Left lung (tissue), 10 donors: Measurements from ENCODE around the gene OR5H15. TPM values are rescaled to one million over a fixed set of nuclear protein-coding genes. Genes with fewer than 3 reads are reported as not detected.
"Not testable (repeated sequence)": the region's sequence is repeated elsewhere in the genome, so short reads cannot be mapped to it uniquely, and the experiment has no call there.

Experiments
- ATAC-seq: fragments of 200-7000 bp; cut with Tn5 transposase; one replicate; pipeline ENCODE4 v1.9.1; 2020; ENCODE audit warnings: moderate library complexity
- DNase-seq, 4 donors: peaks; one replicate each; pipeline ENCODE4 v3.0.0-alpha.2; 2013 to 2020
- H3K27ac ChIP-seq, 2 donors: fragments of 200-600 bp; sonication (generic) in 1 of 2; one replicate each; pipeline versions ENCODE4 v1.5.0 to v1.8.0; 2020 to 2021
- H3K27me3 ChIP-seq, 2 donors: fragments of 200-600 bp; sonication (generic) in 1 of 2; one replicate each; pipeline versions ENCODE4 v1.5.0 to v1.8.0; 2020 to 2021
- H3K36me3 ChIP-seq, 2 donors: fragments of 200-600 bp; sonication (generic) in 1 of 2; one replicate each; pipeline versions ENCODE4 v1.5.0 to v1.8.0; 2020 to 2021
- H3K4me1 ChIP-seq, 2 donors: fragments of 200-600 bp; one replicate each; pipeline ENCODE4 v1.8.0; 2021
- H3K4me3 ChIP-seq, 2 donors: fragments of 200-600 bp; sonication (generic) in 1 of 2; one replicate each; pipeline versions ENCODE4 v1.5.0 to v1.8.0; 2020 to 2021; ENCODE audit warnings: mild to moderate bottlenecking in 1 of 2
- H3K9me3 ChIP-seq, 2 donors: fragments of 200-600 bp; sonication (generic) in 1 of 2; one replicate each; pipeline versions ENCODE4 v1.5.0 to v1.8.0; 2020 to 2021
- intact Hi-C, 2 donors: fragments of 100-400 bp; cut with DNase I; formaldehyde crosslinking; loops; one replicate each; pipeline versions ENCODE4 v1.11.2 to v1.14.2; 2022
- polyA plus RNA-seq, 6 donors: library from polyadenylated mRNA; unstranded; fragments of 120-200 nt; gene quantifications; one replicate each; pipeline ENCODE4 v1.2.1, GENCODE V29; 2013; ENCODE audit not compliant: insufficient read length in 6 of 6
- total RNA-seq, 2 donors: library from RNA; stranded (reverse); fragmentation: NEBNext Ultra II Directional; extraction: Animal tissue kit (Norgen Biotek cat#: 25700); gene quantifications; one replicate each; pipeline ENCODE4 v1.2.1, GENCODE V29; 2021
- TF ChIP-seq, protein P1 (sequence below), 2 donors: fragments of 200-600 bp; sonication (generic) in 1 of 2; IDR thresholded peaks; one replicate each; pipeline versions ENCODE4 v1.5.0 to v1.8.0; 2021; ENCODE audit warnings: antibody characterized with exemption in 2 of 2
- donor health status: DM: no; HTN: yes; CAD: no.
- donor health status: DM: no; HTN: no; CAD: no.

OR5H15 gene
- total and polyA plus RNA-seq, 8 donors: not detected

DNA sequence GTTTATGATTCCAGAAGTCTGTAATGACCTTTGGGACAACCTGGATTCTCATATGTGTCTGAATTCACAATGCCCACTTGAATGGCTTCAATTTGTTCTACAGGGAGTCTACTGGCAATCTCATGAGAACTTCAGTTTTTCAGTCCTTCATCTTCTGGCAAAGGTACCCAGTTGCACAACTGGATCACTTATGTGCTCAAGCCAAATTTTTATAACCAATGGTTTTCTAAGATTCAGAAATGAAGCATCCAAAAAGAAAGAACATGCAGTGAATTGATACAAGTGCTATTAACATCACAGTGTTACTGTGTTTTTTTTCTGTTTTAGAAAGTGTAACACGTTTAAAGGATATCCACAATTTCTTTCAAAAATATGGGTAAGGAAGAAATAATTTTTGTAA, 19.3 kb upstream of the OR5H15 start, which contains the start of gene OR5H14:
Gene OR5H14 (plus strand): TSS at position 301 of the 400 bp plus-strand sequence. CDS start 1,907 bp downstream, outside the sequence.
- ATAC-seq (no peak), DNase-seq (no peak)
- no peaks in the 10 kb centered on the region for H3K36me3 ChIP-seq
- H3K4me3 ChIP-seq: no peak within 1 kb of the TSS
- intact Hi-C loops: no loop called here
- H3K9me3 ChIP-seq: no peaks in the 10 kb centered on the region
- TF ChIP-seq, protein P1, sequence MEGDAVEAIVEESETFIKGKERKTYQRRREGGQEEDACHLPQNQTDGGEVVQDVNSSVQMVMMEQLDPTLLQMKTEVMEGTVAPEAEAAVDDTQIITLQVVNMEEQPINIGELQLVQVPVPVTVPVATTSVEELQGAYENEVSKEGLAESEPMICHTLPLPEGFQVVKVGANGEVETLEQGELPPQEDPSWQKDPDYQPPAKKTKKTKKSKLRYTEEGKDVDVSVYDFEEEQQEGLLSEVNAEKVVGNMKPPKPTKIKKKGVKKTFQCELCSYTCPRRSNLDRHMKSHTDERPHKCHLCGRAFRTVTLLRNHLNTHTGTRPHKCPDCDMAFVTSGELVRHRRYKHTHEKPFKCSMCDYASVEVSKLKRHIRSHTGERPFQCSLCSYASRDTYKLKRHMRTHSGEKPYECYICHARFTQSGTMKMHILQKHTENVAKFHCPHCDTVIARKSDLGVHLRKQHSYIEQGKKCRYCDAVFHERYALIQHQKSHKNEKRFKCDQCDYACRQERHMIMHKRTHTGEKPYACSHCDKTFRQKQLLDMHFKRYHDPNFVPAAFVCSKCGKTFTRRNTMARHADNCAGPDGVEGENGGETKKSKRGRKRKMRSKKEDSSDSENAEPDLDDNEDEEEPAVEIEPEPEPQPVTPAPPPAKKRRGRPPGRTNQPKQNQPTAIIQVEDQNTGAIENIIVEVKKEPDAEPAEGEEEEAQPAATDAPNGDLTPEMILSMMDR (IDR thresholded peaks at IDR 0.05): no peak
- no peaks in the 10 kb centered on the region for H3K4me1 ChIP-seq
- no peaks in the 10 kb centered on the region for H3K27me3 ChIP-seq
- H3K27ac ChIP-seq: no peak within 1 kb of the TSS

DNA sequence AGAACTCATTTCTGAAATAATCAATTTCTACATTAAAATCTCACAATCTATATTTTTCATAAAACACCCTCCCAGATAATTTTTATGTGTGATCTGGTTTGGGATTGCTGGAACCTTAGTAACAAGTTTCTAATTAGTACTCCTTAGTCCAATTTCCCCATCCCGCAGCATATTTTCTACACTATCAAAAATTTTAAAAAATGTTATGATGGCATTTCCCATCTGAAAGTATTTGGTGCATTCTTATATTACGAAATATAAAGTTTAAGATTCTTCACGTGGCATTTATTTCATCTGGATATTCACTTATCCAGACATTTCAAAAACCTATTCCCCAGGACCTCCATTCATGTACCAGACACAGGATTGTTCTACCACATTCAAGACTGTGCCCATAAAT, 17.7 kb upstream of the OR5H15 start:
- TF ChIP-seq, protein P1 (IDR thresholded peaks at IDR 0.05): no peak
- Histone ChIP-seq H3K36me3 (no peaks in the 10 kb centered on the region), H3K9me3 (no peaks in the 10 kb centered on the region), H3K27ac (no peak overlapping the region), H3K4me3 (no peak overlapping the region), H3K4me1 (no peaks in the 10 kb centered on the region), H3K27me3 (no peaks in the 10 kb centered on the region)
- ATAC-seq: no peak
- DNase-seq: no peak
- intact Hi-C loops: no loop called here

DNA sequence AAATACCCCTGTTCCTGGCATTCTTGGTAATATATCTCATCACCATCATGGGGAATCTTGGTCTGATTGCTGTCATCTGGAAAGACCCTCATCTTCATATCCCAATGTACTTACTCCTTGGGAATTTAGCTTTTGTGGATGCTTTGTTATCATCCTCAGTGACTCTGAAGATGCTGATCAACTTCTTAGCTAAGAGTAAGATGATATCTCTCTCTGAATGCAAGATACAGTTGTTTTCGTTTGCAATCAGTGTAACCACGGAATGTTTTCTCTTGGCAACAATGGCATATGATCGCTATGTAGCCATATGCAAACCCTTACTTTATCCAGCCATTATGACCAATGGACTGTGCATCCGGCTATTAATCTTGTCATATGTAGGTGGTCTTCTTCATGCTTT, 17.0 kb upstream of the OR5H15 start:
- intact Hi-C loops: not testable (repeated sequence)

DNA sequence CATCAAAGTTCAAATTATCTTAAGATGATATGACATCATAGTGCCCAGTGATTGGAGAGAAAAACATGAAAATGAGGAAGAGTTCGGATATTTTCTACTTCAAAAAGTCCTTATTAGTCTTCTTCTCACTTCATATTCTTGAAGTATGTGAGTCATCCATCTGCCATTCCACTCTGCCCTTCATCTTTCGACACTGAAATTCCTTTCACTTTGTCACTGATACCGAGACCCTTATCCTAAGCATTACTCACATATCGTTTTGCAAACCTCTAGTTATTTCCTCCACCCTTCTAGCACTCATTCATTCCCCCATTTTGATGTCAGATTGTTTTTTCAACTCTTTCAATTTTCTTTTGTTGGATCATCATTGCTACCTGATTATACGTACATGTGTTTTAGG, 15.3 kb upstream of the OR5H15 start:
- Histone ChIP-seq H3K36me3 (no peaks in the 10 kb centered on the region), H3K27ac (no peak overlapping the region), H3K9me3 (no peaks in the 10 kb centered on the region), H3K4me3 (no peak overlapping the region), H3K27me3 (no peaks in the 10 kb centered on the region), H3K4me1 (no peaks in the 10 kb centered on the region)
- ATAC-seq (peak; percentile 72), DNase-seq (no peak)
- TF ChIP-seq, protein P1 (IDR thresholded peaks at IDR 0.05): no peak
- intact Hi-C loops: no loop called here

More for the DNA sequence above, 17.0 kb upstream of the OR5H15 start:
- DNase-seq, ATAC-seq, H3K27ac ChIP-seq, H3K9me3 ChIP-seq, H3K4me1 ChIP-seq, H3K4me3 ChIP-seq, H3K36me3 ChIP-seq, H3K27me3 ChIP-seq: not testable (repeated sequence)

DNA sequence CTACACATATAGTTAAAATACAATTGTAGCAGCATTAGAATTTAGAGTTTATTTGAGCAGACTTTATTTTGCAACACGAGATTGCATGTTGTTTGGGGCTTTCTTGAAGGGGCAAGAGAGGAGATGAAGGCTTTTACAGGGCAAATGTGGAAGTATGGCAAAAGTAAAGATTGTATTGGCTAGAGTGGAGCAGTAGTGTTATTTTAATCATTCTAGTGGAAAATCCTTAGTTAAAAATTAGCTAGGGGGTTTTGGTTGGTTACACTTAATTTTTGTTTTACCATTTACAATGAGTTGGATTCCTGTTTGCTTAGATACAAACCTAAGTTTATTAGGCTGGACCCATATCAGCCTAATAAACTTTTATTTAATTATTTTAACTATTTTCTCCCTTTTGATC, 4.6 kb downstream of the OR5H15 start:
- Histone ChIP-seq H3K36me3 (no peaks in the 10 kb centered on the region), H3K27ac (no peak overlapping the region), H3K4me3 (no peak overlapping the region), H3K9me3 (peaks cover 0 to 4% of the 10 kb centered on the region in 2 donors), H3K4me1 (no peaks in the 10 kb centered on the region), H3K27me3 (no peaks in the 10 kb centered on the region)
- ATAC-seq (no peak), DNase-seq (no peak)
- TF ChIP-seq, protein P1 (IDR thresholded peaks at IDR 0.05): no peak
- intact Hi-C loops: no loop called here

DNA sequence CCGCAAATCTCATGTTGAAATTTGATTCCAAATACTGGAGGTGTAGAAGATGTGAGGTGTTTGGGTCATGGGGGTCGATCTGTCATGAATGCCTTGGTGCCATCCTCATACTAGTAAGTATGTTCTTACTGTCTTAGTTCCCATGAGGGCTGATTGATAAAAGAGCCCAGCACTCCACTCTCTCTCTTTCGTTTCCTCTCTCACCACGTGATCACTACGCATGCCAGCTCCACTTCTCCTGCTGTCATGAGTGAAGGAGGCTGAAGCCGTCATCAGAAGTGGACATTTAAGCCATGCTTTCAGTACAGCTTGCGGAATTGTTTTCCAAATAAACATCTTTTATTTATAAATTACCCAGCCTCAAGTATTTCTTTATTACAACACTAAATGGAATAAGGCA, 6.1 kb downstream of the OR5H15 start:
- ATAC-seq: no peak
- TF ChIP-seq, protein P1 (IDR thresholded peaks at IDR 0.05): no peak
- peaks cover 0 to 4% of the 10 kb centered on the region in 2 donors for H3K9me3 ChIP-seq
- no peaks in the 10 kb centered on the region for H3K4me1 ChIP-seq
- intact Hi-C loops: no loop called here
- H3K36me3 ChIP-seq: no peaks in the 10 kb centered on the region
- no peaks in the 10 kb centered on the region for H3K27me3 ChIP-seq
- H3K27ac ChIP-seq: no peak overlapping the region
- DNase-seq: no peak
- H3K4me3 ChIP-seq: no peak overlapping the region
